GM12878 (cell line): ENCODE results near the gene DUSP22. TPM values are rescaled to one million over a fixed set of nuclear protein-coding genes. Genes with fewer than 3 reads are reported as not detected.

Experiments used
- BHLHE40 ChIP-seq, 2 experiments: fragments of 450-650 bp in 1 of 2; IDR thresholded peaks; 2 replicates each; pipeline ENCODE4 v1.6.1; 2011 to 2017; ENCODE audit warnings: low read depth in 2 of 2, borderline replicate concordance in 1 of 2, improper control_type of control experiment in 1 of 2, low read length in 1 of 2, mild to moderate bottlenecking in 1 of 2
- CHD4 ChIP-seq: fragments of 200-600 bp; sonication (generic); IDR thresholded peaks from 2 replicates; pipeline ENCODE4 v1.6.1; 2016; ENCODE audit warnings: mild to moderate bottlenecking
- DPF2 ChIP-seq: fragments of 450-650 bp; IDR thresholded peaks from 2 replicates; pipeline ENCODE4 v1.6.1; 2017; ENCODE audit warnings: mild to moderate bottlenecking
- HDAC2 ChIP-seq: fragments of 200-600 bp; sonication (generic); IDR thresholded peaks from 2 replicates; pipeline ENCODE4 v1.6.1; 2017
- HDGF ChIP-seq: fragments of 450-650 bp; IDR thresholded peaks from 2 replicates; pipeline ENCODE4 v1.6.1; 2016; ENCODE audit warnings: antibody characterized with exemption
- JUNB ChIP-seq: IDR thresholded peaks from 2 replicates; pipeline ENCODE4 v1.6.1; 2016; ENCODE audit warnings: antibody characterized with exemption, mild to moderate bottlenecking
- KDM1A ChIP-seq: fragments of 200-600 bp; sonication (generic); IDR thresholded peaks from 2 replicates; pipeline ENCODE4 v1.6.1; 2016; ENCODE audit warnings: borderline replicate concordance
- MTA3 ChIP-seq: IDR thresholded peaks from 2 replicates; pipeline ENCODE4 v1.6.1; 2012; ENCODE audit warnings: low read length, inconsistent platforms, borderline replicate concordance
- NFYB ChIP-seq: IDR thresholded peaks from 2 replicates; pipeline ENCODE4 v1.6.1; 2011; ENCODE audit warnings: low read depth, mild to moderate bottlenecking, low read length, improper control_type of control experiment, moderate library complexity; ENCODE audit not compliant: insufficient read depth
- PAX5 ChIP-seq: IDR thresholded peaks from 2 replicates; pipeline ENCODE4 v1.6.1; 2011; ENCODE audit warnings: low read depth, low read length, borderline replicate concordance
- RFX5 ChIP-seq: IDR thresholded peaks from 2 replicates; pipeline ENCODE4 v1.6.1; 2011; ENCODE audit warnings: low read depth, low read length, improper control_type of control experiment
- STAT1 ChIP-seq: fragments of 450-650 bp; conservative IDR thresholded peaks from 2 replicates; pipeline ENCODE4 v1.6.1; 2014; ENCODE audit warnings: antibody characterized with exemption, mild to moderate bottlenecking
- polyA plus RNA-seq, 11 experiments: library from polyadenylated mRNA; depleted of rRNA in 4 of 11; unstranded in 6 of 11; stranded (reverse) in 5 of 11; fragments of >200 nt; fragmentation: Nextera tagmentation in 4 of 11; fragmentation: Illumina TruSeq in 1 of 11; extraction: Ambion mirVana in 4 of 11; extraction: Trizol in 1 of 11; gene quantifications; 1 replicate in 1 of 11; 2 replicates in 10 of 11; pipeline versions ENCODE4 v1.2.1 to v1.2.3, GENCODE V29; 2011 to 2016; ENCODE audit warnings: inconsistent platforms in 2 of 11, missing spikeins in 2 of 11, low read depth in 1 of 11
- total RNA-seq, 4 experiments: library from RNA; depleted of rRNA in 3 of 4; stranded (reverse); fragments of >200 nt in 3 of 4; fragmentation: Illumina TruSeq in 1 of 4; extraction: Trizol in 1 of 4; gene quantifications; 2 replicates each; pipeline versions ENCODE4 v1.2.1 to v1.2.3, GENCODE V29; 2013 to 2021
- TF ChIP-seq, protein P1 (sequence below): IDR thresholded peaks from 2 replicates; pipeline ENCODE4 v1.6.1; 2012; ENCODE audit warnings: low read depth, low read length, improper control_type of control experiment
- TF ChIP-seq, protein P2 (sequence below): fragments of 450-650 bp; IDR thresholded peaks from 2 replicates; pipeline ENCODE4 v1.6.1; 2016; ENCODE audit warnings: mild to moderate bottlenecking, moderate library complexity, borderline replicate concordance
- TF ChIP-seq, protein P3 (sequence below): fragments of 450-650 bp; IDR thresholded peaks from 2 replicates; pipeline ENCODE4 v1.6.1; 2018; ENCODE audit warnings: mild to moderate bottlenecking, low read depth, moderate library complexity; ENCODE audit not compliant: partially characterized antibody
- TF ChIP-seq, protein P4 (sequence below): fragments of 450-650 bp; IDR thresholded peaks from 2 replicates; pipeline ENCODE4 v1.6.1; 2017; ENCODE audit warnings: borderline replicate concordance
- TF ChIP-seq, protein P5 (sequence below): fragments of 450-650 bp; IDR thresholded peaks from 2 replicates; pipeline ENCODE4 v1.6.1; 2017; ENCODE audit warnings: antibody characterized with exemption, mild to moderate bottlenecking, moderate library complexity

The DUSP22 gene
- total and polyA plus RNA-seq, 10 of the 15 experiments (the other 5 are each of a cell fraction or from before 2014, with no cell fraction given): 78.9 to 156 (median 107) TPM

DNA sequence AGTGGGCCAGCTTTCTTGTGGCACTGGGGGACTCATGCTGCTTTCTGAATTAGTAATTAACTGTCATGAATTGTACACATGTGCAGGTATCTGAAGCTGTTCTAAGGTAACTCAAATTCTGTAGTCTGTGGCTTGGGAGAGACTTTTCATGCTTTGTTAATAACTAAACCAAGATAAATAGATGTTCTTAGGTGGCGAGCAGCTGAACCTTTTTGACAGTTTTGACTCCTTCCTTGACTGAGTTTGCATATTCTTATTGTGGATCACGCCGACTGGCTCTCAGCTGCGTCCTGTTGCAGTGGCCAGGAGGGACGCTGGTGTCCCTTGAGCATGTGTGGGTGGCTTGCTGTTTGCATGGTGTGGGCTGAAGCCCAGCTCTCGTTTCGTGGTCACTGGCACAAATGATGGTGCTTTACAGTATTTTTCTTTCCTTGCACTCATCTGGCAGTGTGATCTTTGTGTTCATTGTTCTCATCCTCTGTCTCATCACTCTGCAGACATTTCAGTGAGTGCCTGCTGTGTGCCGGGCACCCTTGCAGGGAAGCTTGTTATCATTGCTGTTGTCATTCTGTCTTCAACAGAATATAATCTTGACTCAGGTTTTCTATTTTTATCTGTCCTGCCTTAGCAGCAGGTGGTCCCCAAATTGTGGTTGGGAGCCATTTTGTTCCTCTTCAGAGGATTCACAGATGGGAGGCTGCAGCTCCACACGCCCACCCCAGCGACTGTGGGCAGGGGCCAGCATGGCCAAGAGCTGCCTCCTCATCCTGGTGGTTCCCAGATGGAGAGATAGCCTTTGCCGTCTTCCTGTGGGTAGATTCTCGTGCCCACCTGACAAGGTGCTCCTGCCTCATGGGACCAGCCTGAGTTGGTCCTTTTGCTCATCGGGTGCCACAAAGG is 39.6 kb downstream of the DUSP22 start (continued):
- TF ChIP-seq, protein P1, sequence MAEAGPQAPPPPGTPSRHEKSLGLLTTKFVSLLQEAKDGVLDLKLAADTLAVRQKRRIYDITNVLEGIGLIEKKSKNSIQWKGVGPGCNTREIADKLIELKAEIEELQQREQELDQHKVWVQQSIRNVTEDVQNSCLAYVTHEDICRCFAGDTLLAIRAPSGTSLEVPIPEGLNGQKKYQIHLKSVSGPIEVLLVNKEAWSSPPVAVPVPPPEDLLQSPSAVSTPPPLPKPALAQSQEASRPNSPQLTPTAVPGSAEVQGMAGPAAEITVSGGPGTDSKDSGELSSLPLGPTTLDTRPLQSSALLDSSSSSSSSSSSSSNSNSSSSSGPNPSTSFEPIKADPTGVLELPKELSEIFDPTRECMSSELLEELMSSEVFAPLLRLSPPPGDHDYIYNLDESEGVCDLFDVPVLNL: no peak
- TF ChIP-seq, protein P2, sequence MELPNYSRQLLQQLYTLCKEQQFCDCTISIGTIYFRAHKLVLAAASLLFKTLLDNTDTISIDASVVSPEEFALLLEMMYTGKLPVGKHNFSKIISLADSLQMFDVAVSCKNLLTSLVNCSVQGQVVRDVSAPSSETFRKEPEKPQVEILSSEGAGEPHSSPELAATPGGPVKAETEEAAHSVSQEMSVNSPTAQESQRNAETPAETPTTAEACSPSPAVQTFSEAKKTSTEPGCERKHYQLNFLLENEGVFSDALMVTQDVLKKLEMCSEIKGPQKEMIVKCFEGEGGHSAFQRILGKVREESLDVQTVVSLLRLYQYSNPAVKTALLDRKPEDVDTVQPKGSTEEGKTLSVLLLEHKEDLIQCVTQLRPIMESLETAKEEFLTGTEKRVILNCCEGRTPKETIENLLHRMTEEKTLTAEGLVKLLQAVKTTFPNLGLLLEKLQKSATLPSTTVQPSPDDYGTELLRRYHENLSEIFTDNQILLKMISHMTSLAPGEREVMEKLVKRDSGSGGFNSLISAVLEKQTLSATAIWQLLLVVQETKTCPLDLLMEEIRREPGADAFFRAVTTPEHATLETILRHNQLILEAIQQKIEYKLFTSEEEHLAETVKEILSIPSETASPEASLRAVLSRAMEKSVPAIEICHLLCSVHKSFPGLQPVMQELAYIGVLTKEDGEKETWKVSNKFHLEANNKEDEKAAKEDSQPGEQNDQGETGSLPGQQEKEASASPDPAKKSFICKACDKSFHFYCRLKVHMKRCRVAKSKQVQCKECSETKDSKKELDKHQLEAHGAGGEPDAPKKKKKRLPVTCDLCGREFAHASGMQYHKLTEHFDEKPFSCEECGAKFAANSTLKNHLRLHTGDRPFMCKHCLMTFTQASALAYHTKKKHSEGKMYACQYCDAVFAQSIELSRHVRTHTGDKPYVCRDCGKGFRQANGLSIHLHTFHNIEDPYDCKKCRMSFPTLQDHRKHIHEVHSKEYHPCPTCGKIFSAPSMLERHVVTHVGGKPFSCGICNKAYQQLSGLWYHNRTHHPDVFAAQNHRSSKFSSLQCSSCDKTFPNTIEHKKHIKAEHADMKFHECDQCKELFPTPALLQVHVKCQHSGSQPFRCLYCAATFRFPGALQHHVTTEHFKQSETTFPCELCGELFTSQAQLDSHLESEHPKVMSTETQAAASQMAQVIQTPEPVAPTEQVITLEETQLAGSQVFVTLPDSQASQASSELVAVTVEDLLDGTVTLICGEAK: peak; percentile 22; the same call in 1 of the 2 replicates
- TF ChIP-seq RFX5 (0 out of 2 replicates have a peak, but pooled peaks have one; percentile 46), DPF2 (peak; percentile 95), JUNB (peak; percentile 91), CHD4 (no peak), PAX5 (peak; percentile 86; the same call in 1 of the 2 replicates), NFYB (no peak), BHLHE40 (IDR thresholded peaks at IDR 0.05; ENCODE audit: borderline replicate concordance in 1 of 2, low read depth in 2 of 2, low read length in 1 of 2) (peak; percentile 90 to 91), KDM1A (no peak), MTA3 (no peak), STAT1 (peak; percentile 26; the same call in 1 of the 2 replicates), HDGF (peak; percentile 94), HDAC2 (no peak)
- TF ChIP-seq, protein P3, sequence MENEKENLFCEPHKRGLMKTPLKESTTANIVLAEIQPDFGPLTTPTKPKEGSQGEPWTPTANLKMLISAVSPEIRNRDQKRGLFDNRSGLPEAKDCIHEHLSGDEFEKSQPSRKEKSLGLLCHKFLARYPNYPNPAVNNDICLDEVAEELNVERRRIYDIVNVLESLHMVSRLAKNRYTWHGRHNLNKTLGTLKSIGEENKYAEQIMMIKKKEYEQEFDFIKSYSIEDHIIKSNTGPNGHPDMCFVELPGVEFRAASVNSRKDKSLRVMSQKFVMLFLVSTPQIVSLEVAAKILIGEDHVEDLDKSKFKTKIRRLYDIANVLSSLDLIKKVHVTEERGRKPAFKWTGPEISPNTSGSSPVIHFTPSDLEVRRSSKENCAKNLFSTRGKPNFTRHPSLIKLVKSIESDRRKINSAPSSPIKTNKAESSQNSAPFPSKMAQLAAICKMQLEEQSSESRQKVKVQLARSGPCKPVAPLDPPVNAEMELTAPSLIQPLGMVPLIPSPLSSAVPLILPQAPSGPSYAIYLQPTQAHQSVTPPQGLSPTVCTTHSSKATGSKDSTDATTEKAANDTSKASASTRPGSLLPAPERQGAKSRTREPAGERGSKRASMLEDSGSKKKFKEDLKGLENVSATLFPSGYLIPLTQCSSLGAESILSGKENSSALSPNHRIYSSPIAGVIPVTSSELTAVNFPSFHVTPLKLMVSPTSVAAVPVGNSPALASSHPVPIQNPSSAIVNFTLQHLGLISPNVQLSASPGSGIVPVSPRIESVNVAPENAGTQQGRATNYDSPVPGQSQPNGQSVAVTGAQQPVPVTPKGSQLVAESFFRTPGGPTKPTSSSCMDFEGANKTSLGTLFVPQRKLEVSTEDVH: no peak
- TF ChIP-seq, protein P4, sequence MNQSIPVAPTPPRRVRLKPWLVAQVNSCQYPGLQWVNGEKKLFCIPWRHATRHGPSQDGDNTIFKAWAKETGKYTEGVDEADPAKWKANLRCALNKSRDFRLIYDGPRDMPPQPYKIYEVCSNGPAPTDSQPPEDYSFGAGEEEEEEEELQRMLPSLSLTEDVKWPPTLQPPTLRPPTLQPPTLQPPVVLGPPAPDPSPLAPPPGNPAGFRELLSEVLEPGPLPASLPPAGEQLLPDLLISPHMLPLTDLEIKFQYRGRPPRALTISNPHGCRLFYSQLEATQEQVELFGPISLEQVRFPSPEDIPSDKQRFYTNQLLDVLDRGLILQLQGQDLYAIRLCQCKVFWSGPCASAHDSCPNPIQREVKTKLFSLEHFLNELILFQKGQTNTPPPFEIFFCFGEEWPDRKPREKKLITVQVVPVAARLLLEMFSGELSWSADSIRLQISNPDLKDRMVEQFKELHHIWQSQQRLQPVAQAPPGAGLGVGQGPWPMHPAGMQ: no peak
- TF ChIP-seq, protein P5, sequence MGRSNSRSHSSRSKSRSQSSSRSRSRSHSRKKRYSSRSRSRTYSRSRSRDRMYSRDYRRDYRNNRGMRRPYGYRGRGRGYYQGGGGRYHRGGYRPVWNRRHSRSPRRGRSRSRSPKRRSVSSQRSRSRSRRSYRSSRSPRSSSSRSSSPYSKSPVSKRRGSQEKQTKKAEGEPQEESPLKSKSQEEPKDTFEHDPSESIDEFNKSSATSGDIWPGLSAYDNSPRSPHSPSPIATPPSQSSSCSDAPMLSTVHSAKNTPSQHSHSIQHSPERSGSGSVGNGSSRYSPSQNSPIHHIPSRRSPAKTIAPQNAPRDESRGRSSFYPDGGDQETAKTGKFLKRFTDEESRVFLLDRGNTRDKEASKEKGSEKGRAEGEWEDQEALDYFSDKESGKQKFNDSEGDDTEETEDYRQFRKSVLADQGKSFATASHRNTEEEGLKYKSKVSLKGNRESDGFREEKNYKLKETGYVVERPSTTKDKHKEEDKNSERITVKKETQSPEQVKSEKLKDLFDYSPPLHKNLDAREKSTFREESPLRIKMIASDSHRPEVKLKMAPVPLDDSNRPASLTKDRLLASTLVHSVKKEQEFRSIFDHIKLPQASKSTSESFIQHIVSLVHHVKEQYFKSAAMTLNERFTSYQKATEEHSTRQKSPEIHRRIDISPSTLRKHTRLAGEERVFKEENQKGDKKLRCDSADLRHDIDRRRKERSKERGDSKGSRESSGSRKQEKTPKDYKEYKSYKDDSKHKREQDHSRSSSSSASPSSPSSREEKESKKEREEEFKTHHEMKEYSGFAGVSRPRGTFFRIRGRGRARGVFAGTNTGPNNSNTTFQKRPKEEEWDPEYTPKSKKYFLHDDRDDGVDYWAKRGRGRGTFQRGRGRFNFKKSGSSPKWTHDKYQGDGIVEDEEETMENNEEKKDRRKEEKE: no peak
